ENCODE results near the gene PCSK9.

The PCSK9 gene

DNA sequence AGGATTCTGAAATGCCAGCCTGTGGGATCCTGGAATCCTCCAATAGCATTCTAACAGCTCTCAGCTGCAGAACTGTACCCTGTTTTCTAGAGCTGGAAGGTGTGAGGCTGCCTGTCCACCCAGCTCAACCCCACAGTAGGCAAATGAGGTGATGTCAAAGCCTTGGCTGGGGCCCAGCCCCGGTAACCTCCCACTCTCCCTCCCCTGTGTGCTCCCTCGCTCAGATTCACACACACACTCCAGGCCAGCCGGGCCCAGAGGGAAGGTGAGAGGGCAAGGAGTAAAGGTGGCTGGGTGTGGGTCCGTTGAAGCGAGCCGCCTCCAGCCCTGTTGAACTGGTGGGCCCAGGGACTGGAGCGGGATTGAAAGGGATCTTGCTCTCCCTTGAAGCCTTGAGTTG, 40.7 kb upstream of the PCSK9 start, which contains the start of gene BSND:
BSND (plus strand) TSS at position 257 of the 400 bp plus-strand sequence. CDS start 254 bp downstream, outside the sequence.
- no peaks in the 10 kb centered on the region for H3K79me2 ChIP-seq (ENCODE audit: insufficient read depth, low read length)
- no peaks in the 10 kb centered on the region for H3K36me3 ChIP-seq (ENCODE audit: insufficient read depth, low read length)
- H2AFZ ChIP-seq (ENCODE audit: low read length): no peak within 1 kb of the TSS
- H3K9me3 ChIP-seq (ENCODE audit: low read length): no peaks in the 10 kb centered on the region
- H3K9me2 ChIP-seq (ENCODE audit: low read depth, low read length): no peaks in the 10 kb centered on the region
- TF ChIP-seq EZH2 (IDR thresholded peaks at IDR 0.05; ENCODE audit: borderline replicate concordance, low read length): no peak
- TF ChIP-seq, protein P1, sequence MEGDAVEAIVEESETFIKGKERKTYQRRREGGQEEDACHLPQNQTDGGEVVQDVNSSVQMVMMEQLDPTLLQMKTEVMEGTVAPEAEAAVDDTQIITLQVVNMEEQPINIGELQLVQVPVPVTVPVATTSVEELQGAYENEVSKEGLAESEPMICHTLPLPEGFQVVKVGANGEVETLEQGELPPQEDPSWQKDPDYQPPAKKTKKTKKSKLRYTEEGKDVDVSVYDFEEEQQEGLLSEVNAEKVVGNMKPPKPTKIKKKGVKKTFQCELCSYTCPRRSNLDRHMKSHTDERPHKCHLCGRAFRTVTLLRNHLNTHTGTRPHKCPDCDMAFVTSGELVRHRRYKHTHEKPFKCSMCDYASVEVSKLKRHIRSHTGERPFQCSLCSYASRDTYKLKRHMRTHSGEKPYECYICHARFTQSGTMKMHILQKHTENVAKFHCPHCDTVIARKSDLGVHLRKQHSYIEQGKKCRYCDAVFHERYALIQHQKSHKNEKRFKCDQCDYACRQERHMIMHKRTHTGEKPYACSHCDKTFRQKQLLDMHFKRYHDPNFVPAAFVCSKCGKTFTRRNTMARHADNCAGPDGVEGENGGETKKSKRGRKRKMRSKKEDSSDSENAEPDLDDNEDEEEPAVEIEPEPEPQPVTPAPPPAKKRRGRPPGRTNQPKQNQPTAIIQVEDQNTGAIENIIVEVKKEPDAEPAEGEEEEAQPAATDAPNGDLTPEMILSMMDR (IDR thresholded peaks at IDR 0.05; ENCODE audit: low read length): no peak
- H3K4me1 ChIP-seq (ENCODE audit: insufficient read depth, low read length, severe bottlenecking): peaks cover 11% of the 10 kb centered on the region
- no peak within 1 kb of the TSS; the same call in 1 of the 2 replicates for H3K4me2 ChIP-seq (ENCODE audit: low read length)
- H3K27ac ChIP-seq (ENCODE audit: low read depth, low read length, poor library complexity, severe bottlenecking): no peak within 1 kb of the TSS
- H3K27me3 ChIP-seq (ENCODE audit: insufficient read depth, low read length): peaks cover 3% of the 10 kb centered on the region; the same call in 1 of the 2 replicates
- no peak within 1 kb of the TSS for H3K4me3 ChIP-seq (ENCODE audit: low read depth, low read length, poor library complexity, severe bottlenecking)
- H3K9ac ChIP-seq (ENCODE audit: low read length): no peak within 1 kb of the TSS
- H3F3A ChIP-seq (ENCODE audit: insufficient read depth, low read length): no peaks in the 10 kb centered on the region
- H4K20me1 ChIP-seq (ENCODE audit: insufficient read depth, low read length): no peaks in the 10 kb centered on the region

DNA sequence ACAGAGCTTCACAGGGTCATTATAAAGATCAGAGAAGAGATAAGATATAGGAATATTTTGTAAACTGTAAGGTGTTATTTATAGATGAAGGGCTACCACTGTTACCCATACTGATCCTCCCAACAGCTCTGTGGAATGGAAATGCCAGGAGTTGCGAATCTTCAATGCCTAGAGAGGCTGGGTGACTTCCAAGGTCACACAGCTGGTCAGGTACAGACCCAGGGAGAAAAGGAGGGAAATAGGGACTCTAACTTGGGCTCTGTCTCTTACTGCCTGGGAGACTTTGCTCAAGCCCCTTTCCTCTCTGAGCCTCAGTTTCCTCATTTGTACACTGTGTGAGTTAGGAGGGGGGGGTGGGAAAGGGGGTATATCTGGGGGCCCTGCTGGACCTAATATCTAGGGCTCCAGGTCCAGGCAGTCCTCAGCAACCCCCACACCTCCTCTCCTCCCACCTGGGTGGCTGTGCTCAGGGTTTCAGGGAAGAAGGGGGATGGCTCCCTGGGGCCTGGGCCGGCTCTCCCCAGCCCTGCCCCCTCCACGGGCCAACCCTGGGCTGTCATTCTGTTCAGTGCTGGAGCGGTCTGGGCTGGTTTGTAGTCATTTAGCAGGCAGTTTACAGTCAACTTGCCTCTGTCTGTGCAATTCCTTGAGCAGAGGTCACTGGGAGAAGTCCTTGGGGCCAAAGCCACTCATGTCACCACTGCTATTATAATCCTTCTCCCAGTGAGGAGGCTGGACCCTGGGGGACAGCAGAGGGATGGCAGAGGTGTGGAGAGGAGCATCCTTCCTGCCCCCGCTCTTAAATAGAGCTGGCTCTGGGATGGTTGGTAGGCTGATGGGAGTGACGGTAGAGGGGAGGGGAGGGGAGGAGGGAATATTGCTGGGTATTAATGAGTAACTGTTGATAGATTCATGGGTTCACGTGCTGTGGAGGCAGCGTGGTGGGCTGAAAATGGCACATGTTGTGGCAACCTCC, 39.0 kb upstream of the PCSK9 start:
- H3K27ac ChIP-seq (ENCODE audit: low read depth, low read length, poor library complexity, severe bottlenecking): no peak overlapping the region
- TF ChIP-seq, protein P1 (IDR thresholded peaks at IDR 0.05; ENCODE audit: low read length): no peak
- TF ChIP-seq EZH2 (IDR thresholded peaks at IDR 0.05; ENCODE audit: borderline replicate concordance, low read length): no peak
- peaks cover 3% of the 10 kb centered on the region; the same call in 1 of the 2 replicates for H3K27me3 ChIP-seq (ENCODE audit: insufficient read depth, low read length)
- no peak overlapping the region for H3K4me3 ChIP-seq (ENCODE audit: low read depth, low read length, poor library complexity, severe bottlenecking)
- H3K9ac ChIP-seq (ENCODE audit: low read length): no peak overlapping the region
- H3K4me2 ChIP-seq (ENCODE audit: low read length): no peak overlapping the region
- no peaks in the 10 kb centered on the region for H3K9me3 ChIP-seq (ENCODE audit: low read length)
- peaks cover 11% of the 10 kb centered on the region for H3K4me1 ChIP-seq (ENCODE audit: insufficient read depth, low read length, severe bottlenecking)
- H3K36me3 ChIP-seq (ENCODE audit: insufficient read depth, low read length): no peaks in the 10 kb centered on the region
- H3F3A ChIP-seq (ENCODE audit: insufficient read depth, low read length): no peaks in the 10 kb centered on the region
- no peak overlapping the region for H2AFZ ChIP-seq (ENCODE audit: low read length)
- no peaks in the 10 kb centered on the region for H4K20me1 ChIP-seq (ENCODE audit: insufficient read depth, low read length)
- no peaks in the 10 kb centered on the region for H3K9me2 ChIP-seq (ENCODE audit: low read depth, low read length)
- no peaks in the 10 kb centered on the region for H3K79me2 ChIP-seq (ENCODE audit: insufficient read depth, low read length)

DNA sequence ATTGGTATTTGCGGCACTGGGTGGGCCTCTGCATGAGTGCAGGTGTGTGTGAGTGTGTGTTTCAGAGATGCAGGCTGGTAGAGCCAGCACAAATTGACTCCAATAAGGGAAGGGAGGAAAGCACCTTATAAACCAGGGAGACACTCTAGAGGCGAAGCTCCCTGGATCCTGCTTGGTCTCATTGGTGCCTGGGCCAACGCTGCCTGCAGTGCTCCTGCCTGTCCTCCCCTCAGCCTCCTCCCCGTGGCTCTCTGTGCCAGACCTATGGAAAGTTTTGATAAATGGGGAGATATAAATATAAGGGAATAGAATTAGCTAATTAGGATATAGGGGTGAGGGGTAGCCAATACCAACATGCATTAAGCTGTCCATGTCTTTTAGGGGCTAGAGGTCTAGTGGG, 38.0 kb upstream of the PCSK9 start:
- no peaks in the 10 kb centered on the region for H4K20me1 ChIP-seq (ENCODE audit: insufficient read depth, low read length)
- no peak overlapping the region for H3K4me2 ChIP-seq (ENCODE audit: low read length)
- TF ChIP-seq, protein P1 (IDR thresholded peaks at IDR 0.05; ENCODE audit: low read length): no peak
- no peak for TF ChIP-seq EZH2 (IDR thresholded peaks at IDR 0.05; ENCODE audit: borderline replicate concordance, low read length)
- no peak overlapping the region for H3K4me3 ChIP-seq (ENCODE audit: low read depth, low read length, poor library complexity, severe bottlenecking)
- H3K36me3 ChIP-seq (ENCODE audit: insufficient read depth, low read length): no peaks in the 10 kb centered on the region
- H3K9me3 ChIP-seq (ENCODE audit: low read length): no peaks in the 10 kb centered on the region
- peaks cover 7% of the 10 kb centered on the region for H3K4me1 ChIP-seq (ENCODE audit: insufficient read depth, low read length, severe bottlenecking)
- H3K27ac ChIP-seq (ENCODE audit: low read depth, low read length, poor library complexity, severe bottlenecking): no peak overlapping the region
- H3F3A ChIP-seq (ENCODE audit: insufficient read depth, low read length): no peaks in the 10 kb centered on the region
- no peak overlapping the region for H2AFZ ChIP-seq (ENCODE audit: low read length)
- no peak overlapping the region for H3K9ac ChIP-seq (ENCODE audit: low read length)
- no peaks in the 10 kb centered on the region for H3K79me2 ChIP-seq (ENCODE audit: insufficient read depth, low read length)
- no peaks in the 10 kb centered on the region for H3K9me2 ChIP-seq (ENCODE audit: low read depth, low read length)
- peaks cover 10% of the 10 kb centered on the region for H3K27me3 ChIP-seq (ENCODE audit: insufficient read depth, low read length)

Measured in OCI-LY1 (cell line).